K562 (cell line): Measurements from ENCODE around the gene F13B. TPM values are rescaled to one million over a fixed set of nuclear protein-coding genes. Genes with fewer than 3 reads are reported as not detected.
A peak's percentile ranks its signal among the peaks of the same experiment; 100 is the strongest.

Source experiments
- ATAC-seq: fragments of 200-7000 bp; cut with Tn5 transposase; 3 replicates; pipeline ENCODE4 v1.9.1; 2020; ENCODE audit warnings: moderate library complexity
- BruUV-seq: library from RNA; stranded (reverse); fragments of 400-500 nt; replicated peaks from 2 replicates; lab custom pipeline; 2021; lab: Mats Ljungman, UMichigan
- CTCF ChIA-PET: fragments of 300-600 bp; formaldehyde crosslinking; extraction: SDS; loops from one replicate; lab custom pipeline; 2021; ENCODE audit warnings: low intra/inter-chr PET ratio; lab: Yijun Ruan, JAX
- POLR2A ChIA-PET: fragments of 300-600, 350-650 bp; sonication (Branson Sonifier 250); formaldehyde crosslinking; extraction: SDS; loops from one replicate; lab custom pipeline; 2021; ENCODE audit warnings: antibody characterized with exemption, inconsistent platforms; lab: Yijun Ruan, JAX
- DNase-seq, 4 experiments: peaks; one replicate each; pipeline versions ENCODE4 v3.0.0 to v3.0.0-alpha.2; 2011 to 2018; ENCODE audit warnings: low spot score in 3 of 4, mixed read lengths in 3 of 4; ENCODE audit errors: extremely low read depth in 1 of 4
- FAIRE-seq: peaks from 2 replicates; lab custom pipeline; 2011; peaks lifted over from hg19 to GRCh38; lab: Jason Lieb, UNC
- H2AFZ ChIP-seq: 2 replicates; pipeline ENCODE4 v1.6.0; 2011; ENCODE audit warnings: low read depth, low read length, control low read depth, inconsistent platforms
- H3K27ac ChIP-seq: fragments of 200-600 bp; 3 replicates; pipeline ENCODE4 v1.8.0; 2011; ENCODE audit warnings: low read depth, mild to moderate bottlenecking, control low read depth, inconsistent platforms, low read length, moderate library complexity, mixed read lengths; ENCODE audit errors: extremely low read depth
- H3K27me3 ChIP-seq, 2 experiments: fragments of 300-600 bp in 1 of 2; 2 replicates in 1 of 2; 3 replicates in 1 of 2; pipeline versions ENCODE4 v1.6.0 to v1.8.0; 2011; ENCODE audit warnings: inconsistent platforms in 2 of 2, low read length in 2 of 2, mild to moderate bottlenecking in 1 of 2, mixed read lengths in 1 of 2, moderate library complexity in 1 of 2; ENCODE audit not compliant: control insufficient read depth in 2 of 2, insufficient read depth in 2 of 2
- H3K36me3 ChIP-seq: fragments of 300-600 bp; 3 replicates; pipeline ENCODE4 v1.8.0; 2011; ENCODE audit warnings: mild to moderate bottlenecking, low read length, inconsistent platforms; ENCODE audit not compliant: control insufficient read depth, insufficient read depth
- H3K4me1 ChIP-seq, 2 experiments: fragments of 200-600 bp in 1 of 2; replicated peaks in 1 of 2; 2 replicates in 1 of 2; 3 replicates in 1 of 2; pipeline versions ENCODE4 v1.5.1 to v1.8.0; 2011; ENCODE audit warnings: inconsistent platforms in 2 of 2, low read length in 2 of 2, mild to moderate bottlenecking in 1 of 2, mixed read lengths in 1 of 2, moderate library complexity in 1 of 2; ENCODE audit not compliant: control insufficient read depth in 2 of 2, insufficient read depth in 2 of 2
- H3K4me2 ChIP-seq: 2 replicates; pipeline ENCODE4 v1.6.1; 2011; ENCODE audit warnings: low read length, control low read depth, inconsistent platforms, mixed read lengths; ENCODE audit not compliant: insufficient read depth
- H3K4me3 ChIP-seq: fragments of 200-600 bp; sonication (generic), shearing (Covaris generic); 2 replicates; pipeline ENCODE4 v1.5.1; 2016; ENCODE audit warnings: control low read depth, inconsistent platforms
- H3K79me2 ChIP-seq: fragments of 200-600 bp; 3 replicates; pipeline ENCODE4 v1.8.0; 2011; ENCODE audit warnings: low read length, inconsistent platforms; ENCODE audit not compliant: control insufficient read depth, insufficient read depth
- H3K9ac ChIP-seq, 2 experiments: 2 replicates each; pipeline versions ENCODE4 v1.6.0 to v1.6.1; 2011; ENCODE audit warnings: low read depth in 2 of 2, low read length in 2 of 2, control low read depth in 1 of 2, inconsistent platforms in 1 of 2, mild to moderate bottlenecking in 1 of 2, mixed read lengths in 1 of 2; ENCODE audit not compliant: insufficient read depth in 1 of 2
- H3K9me1 ChIP-seq: one replicate; pipeline ENCODE4 v1.6.0; 2011; ENCODE audit warnings: inconsistent platforms, mild to moderate bottlenecking, low read length, moderate library complexity; ENCODE audit not compliant: control insufficient read depth, insufficient read depth
- H3K9me3 ChIP-seq: replicated peaks from 2 replicates; pipeline ENCODE4 v1.5.1; 2011; ENCODE audit warnings: low read depth, low read length, inconsistent platforms; ENCODE audit not compliant: control insufficient read depth, insufficient read depth
- H4K20me1 ChIP-seq: replicated peaks from 2 replicates; pipeline ENCODE4 v1.6.1; 2011; ENCODE audit warnings: low read length, inconsistent platforms, mixed read lengths; ENCODE audit not compliant: control insufficient read depth, insufficient read depth
- EGR1 ChIP-seq: fragments of 450-650 bp; conservative IDR thresholded peaks from 2 replicates; pipeline ENCODE4 v1.6.1; 2017; ENCODE audit warnings: mild to moderate bottlenecking
- HEY1 ChIP-seq: fragments of 250-450 bp; sonication (Bioruptor Pico); IDR thresholded peaks from 2 replicates; pipeline ENCODE4 v1.5.0; 2020; ENCODE audit warnings: mild to moderate bottlenecking, moderate library complexity, borderline replicate concordance
- KLF13 ChIP-seq: fragments of 450-650 bp; IDR thresholded peaks from 2 replicates; pipeline ENCODE4 v1.6.1; 2016; ENCODE audit warnings: missing genetic modification characterization, low read depth, mild to moderate bottlenecking, missing compliant biosample characterization, moderate library complexity, borderline replicate concordance
- MAFG ChIP-seq: fragments of 450-650 bp; conservative IDR thresholded peaks from 2 replicates; pipeline ENCODE4 v1.6.1; 2016; ENCODE audit warnings: missing genetic modification characterization, missing compliant biosample characterization
- ZNF644 ChIP-seq: fragments of 200-800 bp; sonication (Bioruptor generic); IDR thresholded peaks from 2 replicates; pipeline ENCODE4 v1.6.1; 2016; ENCODE audit warnings: low read depth, missing genetic modification characterization, missing compliant biosample characterization
- WGBS: fragments of 100-300 bp; shearing (Covaris generic); methylation state at CpG from one replicate; pipeline ENCODE4 v1.1.6; 2016; ENCODE audit warnings: low coverage, mixed read lengths; ENCODE audit not compliant: insufficient coverage; ENCODE audit errors: missing lambda C conversion rate; 5-methylcytosine and 5-hydroxymethylcytosine counted together
- in situ Hi-C: fragments of 300-500 bp; cut with MboI; formaldehyde crosslinking; loops from 4 replicates; pipeline ENCODE4 v1.15.0; 2018; ENCODE audit warnings: inconsistent platforms, mixed read lengths
- intact Hi-C: fragments of 100-400 bp; cut with micrococcal nuclease; formaldehyde crosslinking; loops from 2 replicates; pipeline ENCODE4 v1.14.2; 2022
- polyA plus RNA-seq, 8 experiments: library from polyadenylated mRNA; depleted of rRNA in 4 of 8; stranded (reverse) in 5 of 8; unstranded in 3 of 8; fragments of >200 nt; fragmentation: Nextera tagmentation in 2 of 8; fragmentation: Illumina TruSeq in 1 of 8; extraction: Ambion mirVana in 2 of 8; extraction: Trizol in 1 of 8; gene quantifications; 2 replicates each; pipeline versions ENCODE4 v1.2.1 to v1.2.3, GENCODE V29; 2011 to 2014; ENCODE audit warnings: inconsistent platforms in 1 of 8, missing spikeins in 1 of 8
- total RNA-seq, 7 experiments: library from RNA; depleted of rRNA in 6 of 7; stranded (reverse); fragments of >200 nt in 6 of 7; fragmentation: Illumina TruSeq in 2 of 7; extraction: Trizol in 2 of 7; gene quantifications; 2 replicates each; pipeline versions ENCODE4 v1.2.1 to v1.2.3, GENCODE V29; 2011 to 2021; ENCODE audit warnings: low replicate concordance in 1 of 7
- TF ChIP-seq, protein P1 (sequence below): fragments of 150-350 bp; conservative IDR thresholded peaks from 2 replicates; pipeline ENCODE4 v1.6.1; 2014; ENCODE audit warnings: low read length

Gene F13B
- total and polyA plus RNA-seq, 9 of the 15 experiments (the other 6 are each of a cell fraction or from before 2014, with no cell fraction given) = not detected

DNA sequence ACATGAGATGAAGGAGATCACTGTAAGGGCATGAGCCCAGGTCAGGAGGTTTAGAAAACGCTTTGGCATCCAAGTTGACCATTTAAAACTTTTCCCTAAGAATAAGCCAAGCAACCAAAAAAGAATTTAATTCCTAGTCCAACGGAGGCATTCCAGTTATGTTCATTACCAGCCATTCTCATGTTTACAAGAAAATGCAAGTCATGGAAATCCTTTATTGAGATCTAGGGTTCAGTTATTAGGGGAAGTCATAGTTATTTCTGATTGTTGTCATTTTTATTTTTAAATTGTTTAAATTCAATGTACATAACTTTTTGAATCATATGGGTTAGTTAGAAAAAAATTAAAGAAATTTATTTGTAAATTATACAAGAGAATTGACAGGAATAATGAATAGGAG lies 65.2 kb downstream of the F13B start:
- POLR2A ChIA-PET = no interaction called here
- no peak overlapping the region for H2AFZ ChIP-seq
- CTCF ChIA-PET = no interaction called here
- TF ChIP-seq HEY1 = no peak
- no peak for TF ChIP-seq ZNF644 (tag)
- TF ChIP-seq, protein P1, sequence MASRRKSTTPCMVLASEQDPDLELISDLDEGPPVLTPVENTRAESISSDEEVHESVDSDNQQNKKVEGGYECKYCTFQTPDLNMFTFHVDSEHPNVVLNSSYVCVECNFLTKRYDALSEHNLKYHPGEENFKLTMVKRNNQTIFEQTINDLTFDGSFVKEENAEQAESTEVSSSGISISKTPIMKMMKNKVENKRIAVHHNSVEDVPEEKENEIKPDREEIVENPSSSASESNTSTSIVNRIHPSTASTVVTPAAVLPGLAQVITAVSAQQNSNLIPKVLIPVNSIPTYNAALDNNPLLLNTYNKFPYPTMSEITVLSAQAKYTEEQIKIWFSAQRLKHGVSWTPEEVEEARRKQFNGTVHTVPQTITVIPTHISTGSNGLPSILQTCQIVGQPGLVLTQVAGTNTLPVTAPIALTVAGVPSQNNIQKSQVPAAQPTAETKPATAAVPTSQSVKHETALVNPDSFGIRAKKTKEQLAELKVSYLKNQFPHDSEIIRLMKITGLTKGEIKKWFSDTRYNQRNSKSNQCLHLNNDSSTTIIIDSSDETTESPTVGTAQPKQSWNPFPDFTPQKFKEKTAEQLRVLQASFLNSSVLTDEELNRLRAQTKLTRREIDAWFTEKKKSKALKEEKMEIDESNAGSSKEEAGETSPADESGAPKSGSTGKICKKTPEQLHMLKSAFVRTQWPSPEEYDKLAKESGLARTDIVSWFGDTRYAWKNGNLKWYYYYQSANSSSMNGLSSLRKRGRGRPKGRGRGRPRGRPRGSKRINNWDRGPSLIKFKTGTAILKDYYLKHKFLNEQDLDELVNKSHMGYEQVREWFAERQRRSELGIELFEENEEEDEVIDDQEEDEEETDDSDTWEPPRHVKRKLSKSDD = no peak
- peak; percentile 63 for TF ChIP-seq MAFG
- TF ChIP-seq EGR1 = no peak
- TF ChIP-seq KLF13 (tag) = no peak
- no peaks in the 10 kb centered on the region for H3K36me3 ChIP-seq
- DNase-seq = no peak
- H3K4me3 ChIP-seq = no peak overlapping the region
- H3K4me2 ChIP-seq = no peak overlapping the region
- no TSS peak for BruUV-seq
- H4K20me1 ChIP-seq = no peaks in the 10 kb centered on the region
- WGBS = 3% methylated on average over 2 of the region's 2 CpGs
- no peaks in the 10 kb centered on the region for H3K4me1 ChIP-seq
- in situ Hi-C loops (no loop called here), intact Hi-C loops (no loop called here)
- no peak overlapping the region for H3K9ac ChIP-seq
- no peaks in the 10 kb centered on the region for H3K27me3 ChIP-seq
- no peak for ATAC-seq
- no peaks in the 10 kb centered on the region for H3K9me3 ChIP-seq
- H3K79me2 ChIP-seq = no peaks in the 10 kb centered on the region
- H3K27ac ChIP-seq = no peak overlapping the region
- FAIRE-seq = no peak
- H3K9me1 ChIP-seq = no peaks in the 10 kb centered on the region
